HepG2 (cell line): ENCODE measurements around the gene SELENOV. TPM values are rescaled to one million over a fixed set of nuclear protein-coding genes. Genes with fewer than 3 reads are reported as not detected.
A peak's percentile ranks its signal among the peaks of the same experiment; 100 is the strongest.

ENCODE experiments used
- ATAC-seq: fragments of 200-7000 bp; cut with Tn5 transposase; 3 replicates; pipeline ENCODE4 v1.9.1; 2020; ENCODE audit warnings: mild to moderate bottlenecking, moderate library complexity
- BruUV-seq: library from RNA; stranded (reverse); fragments of 400-500 nt; replicated peaks from 2 replicates; lab custom pipeline; 2021; lab: Mats Ljungman, UMichigan
- CTCF ChIA-PET: fragments of 300-600 bp; formaldehyde crosslinking; extraction: SDS; loops from one replicate; lab custom pipeline; 2021; ENCODE audit warnings: low total read pairs, inconsistent platforms, low intra/inter-chr PET ratio; lab: Yijun Ruan, JAX
- POLR2A ChIA-PET: fragments of 350-600 bp; sonication (Branson Sonifier 250); formaldehyde crosslinking; loops from one replicate; lab custom pipeline; 2020; ENCODE audit warnings: antibody characterized with exemption, inconsistent platforms; lab: Yijun Ruan, JAX
- DNase-seq: peaks from one replicate; pipeline ENCODE4 v3.0.0-alpha.2; 2015; ENCODE audit warnings: low spot score
- FAIRE-seq: peaks from 3 replicates; lab custom pipeline; 2011; peaks lifted over from hg19 to GRCh38; lab: Jason Lieb, UNC
- H2AFZ ChIP-seq: one replicate; pipeline ENCODE4 v1.6.1; 2011; ENCODE audit warnings: low read length, inconsistent platforms
- H3K27ac ChIP-seq: fragments of 300-600 bp; 3 replicates; pipeline ENCODE4 v1.8.0; 2011; ENCODE audit warnings: mixed run types, mild to moderate bottlenecking, mixed read lengths, low read length, inconsistent platforms; ENCODE audit not compliant: insufficient read depth; ENCODE audit errors: extremely low read length
- H3K27me3 ChIP-seq, 2 experiments: fragments of 200-600 bp in 1 of 2; 2 replicates in 1 of 2; 3 replicates in 1 of 2; pipeline versions ENCODE4 v1.6.0 to v1.8.0; 2011; ENCODE audit warnings: low read length in 2 of 2, mild to moderate bottlenecking in 2 of 2, moderate library complexity in 2 of 2, inconsistent platforms in 1 of 2; ENCODE audit not compliant: insufficient read depth in 2 of 2, control insufficient read depth in 1 of 2
- H3K36me3 ChIP-seq, 2 experiments: fragments of 200-600 bp in 1 of 2; replicated peaks in 1 of 2; 2 replicates in 1 of 2; 3 replicates in 1 of 2; pipeline versions ENCODE4 v1.5.1 to v1.8.0; 2011; ENCODE audit warnings: low read length in 2 of 2, inconsistent platforms in 1 of 2; ENCODE audit not compliant: insufficient read depth in 2 of 2, control insufficient read depth in 1 of 2
- H3K4me1 ChIP-seq: 2 replicates; pipeline ENCODE4 v1.5.1; 2012; ENCODE audit warnings: low read length, inconsistent platforms; ENCODE audit not compliant: insufficient read depth
- H3K4me2 ChIP-seq: 2 replicates; pipeline ENCODE4 v1.6.0; 2011; ENCODE audit warnings: low read depth, low read length, inconsistent platforms
- H3K4me3 ChIP-seq, 3 experiments: fragments of 200-600 bp in 1 of 3; sonication (generic), shearing (Covaris generic) in 1 of 3; replicated peaks in 1 of 3; 2 replicates each; pipeline ENCODE4 v1.5.1; 2011 to 2016; ENCODE audit warnings: low read length in 3 of 3, inconsistent platforms in 2 of 3, low read depth in 2 of 3, mild to moderate bottlenecking in 2 of 3, control low read depth in 1 of 3, mixed read lengths in 1 of 3; ENCODE audit not compliant: insufficient read depth in 1 of 3
- H3K79me2 ChIP-seq: one replicate; pipeline ENCODE4 v1.6.1; 2011; ENCODE audit warnings: low read length, inconsistent platforms; ENCODE audit not compliant: insufficient read depth
- H3K9ac ChIP-seq: 2 replicates; pipeline ENCODE4 v1.6.0; 2011; ENCODE audit warnings: mild to moderate bottlenecking, low read depth, low read length, inconsistent platforms; ENCODE audit not compliant: insufficient read depth
- H3K9me3 ChIP-seq: 2 replicates; pipeline ENCODE4 v1.5.1; 2012; ENCODE audit warnings: mild to moderate bottlenecking, low read length
- H4K20me1 ChIP-seq: 2 replicates; pipeline ENCODE4 v1.6.0; 2011; ENCODE audit warnings: inconsistent platforms, mild to moderate bottlenecking, low read length, moderate library complexity; ENCODE audit not compliant: insufficient read depth
- CBX1 ChIP-seq: IDR thresholded peaks from one replicate; pipeline ENCODE4 v1.6.1; 2016; ENCODE audit warnings: antibody characterized with exemption, low read depth
- GATAD1 ChIP-seq: IDR thresholded peaks from 2 replicates; pipeline ENCODE4 v1.6.1; 2016; ENCODE audit warnings: missing genetic modification reagents, missing compliant biosample characterization
- ISL2 ChIP-seq: sonication (generic); formaldehyde crosslinking; IDR thresholded peaks from 2 replicates; pipeline ENCODE4 v1.5.0; 2020; ENCODE audit warnings: missing genetic modification reagents
- KDM3A ChIP-seq: IDR thresholded peaks from 2 replicates; pipeline ENCODE4 v1.6.1; 2018; ENCODE audit warnings: low read depth, missing compliant biosample characterization
- NFRKB ChIP-seq: fragments of 450-650 bp; IDR thresholded peaks from 2 replicates; pipeline ENCODE4 v1.6.1; 2017
- RFX1 ChIP-seq: fragments of 450-650 bp; IDR thresholded peaks from 2 replicates; pipeline ENCODE4 v1.6.1; 2017
- ZNF331 ChIP-seq: sonication (generic); formaldehyde crosslinking; IDR thresholded peaks from 2 replicates; pipeline ENCODE4 v1.4.0; 2020; ENCODE audit warnings: missing genetic modification reagents
- ZNF607 ChIP-seq: sonication (generic); formaldehyde crosslinking; IDR thresholded peaks from 2 replicates; pipeline ENCODE4 v1.5.1; 2020; ENCODE audit warnings: missing genetic modification reagents, mild to moderate bottlenecking, borderline replicate concordance
- ZNF615 ChIP-seq: sonication (generic); formaldehyde crosslinking; IDR thresholded peaks from 2 replicates; pipeline ENCODE4 v1.5.0; 2020; ENCODE audit warnings: mild to moderate bottlenecking, missing genetic modification reagents, borderline replicate concordance
- ZNF709 ChIP-seq: sonication (generic); formaldehyde crosslinking; IDR thresholded peaks from 2 replicates; pipeline ENCODE4 v1.5.0; 2020; ENCODE audit warnings: mild to moderate bottlenecking, missing genetic modification reagents
- ZNF747 ChIP-seq: sonication (generic); formaldehyde crosslinking; IDR thresholded peaks from 2 replicates; pipeline ENCODE4 v1.8.1; 2023; ENCODE audit warnings: missing genetic modification reagents, mild to moderate bottlenecking, borderline replicate concordance
- ZNF790 ChIP-seq: sonication (generic); formaldehyde crosslinking; IDR thresholded peaks from 2 replicates; pipeline ENCODE4 v1.8.0; 2022; ENCODE audit warnings: missing genetic modification reagents, mild to moderate bottlenecking, borderline replicate concordance
- whole genome bisulfite sequencing: methylation state at CpG from one replicate; pipeline ENCODE4 v1.1.6; 2017; ENCODE audit warnings: low lambda C conversion rate; 5-methylcytosine and 5-hydroxymethylcytosine counted together
- in situ Hi-C: cut with HindIII; loops from 2 replicates; pipeline ENCODE4 v1.10.0; 2017; ENCODE audit warnings: low pct_unique_long_range_greater_than_20kb; ENCODE audit not compliant: extremely low pct_ligation_motif_present
- intact Hi-C: fragments of 100-400 bp; cut with micrococcal nuclease; formaldehyde crosslinking; loops from one replicate; pipeline ENCODE4 v1.10.0; 2022; ENCODE audit not compliant: unreplicated experiment
- polyA plus RNA-seq, 8 experiments: library from polyadenylated mRNA; depleted of rRNA in 3 of 8; stranded (reverse) in 7 of 8; unstranded in 1 of 8; fragments of >200 nt; fragmentation: Illumina TruSeq in 4 of 8; extraction: Trizol in 4 of 8; gene quantifications; 2 replicates each; pipeline versions ENCODE4 v1.2.1 to v1.2.3, GENCODE V29; 2011 to 2016; ENCODE audit warnings: low read depth in 4 of 8, missing spikeins in 1 of 8, mixed read lengths in 1 of 8; ENCODE audit not compliant: insufficient read depth in 1 of 8
- total RNA-seq, 5 experiments: library from RNA; depleted of rRNA; stranded (reverse); fragments of >200 nt; fragmentation: Illumina TruSeq; extraction: Trizol; gene quantifications; 2 replicates each; pipeline ENCODE4 v1.2.3, GENCODE V29; 2016; ENCODE audit warnings: low read depth in 1 of 5
- TF ChIP-seq, protein P1 (sequence below), 2 experiments: IDR thresholded peaks; 2 replicates each; pipeline ENCODE4 v1.6.1; 2011 to 2012; ENCODE audit warnings: low read length in 2 of 2, borderline replicate concordance in 1 of 2, low read depth in 1 of 2, mild to moderate bottlenecking in 1 of 2, moderate library complexity in 1 of 2
- TF ChIP-seq, protein P2 (sequence below): fragments of 450-650 bp; IDR thresholded peaks from 2 replicates; pipeline ENCODE4 v1.6.1; 2017; ENCODE audit warnings: mild to moderate bottlenecking

Gene SELENOV
- total and polyA plus RNA-seq, 2 of the 13 experiments (the other 11 are each of a cell fraction or from before 2014, with no cell fraction given): not detected

DNA sequence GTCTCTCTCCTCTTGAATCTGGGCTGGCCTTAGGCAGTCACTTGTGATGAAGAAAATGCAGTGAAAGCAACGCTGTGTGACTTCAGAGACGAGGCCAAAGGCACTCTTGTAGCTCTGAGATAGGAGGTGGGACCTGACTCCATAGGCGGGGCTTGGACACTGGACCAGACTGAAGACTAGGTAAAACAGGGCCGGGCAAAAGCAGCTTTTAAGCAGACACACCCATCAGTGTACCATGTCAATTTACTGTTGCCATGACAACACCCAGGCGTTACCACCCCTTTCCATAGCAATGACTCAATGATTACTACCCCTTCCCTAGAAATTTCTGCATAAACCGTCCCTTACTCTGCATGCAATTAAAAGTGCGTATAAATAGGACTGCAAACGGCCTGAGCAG, 31.7 kb downstream of the SELENOV start:
- no peak for DNase-seq
- H3K9me3 ChIP-seq: no peaks in the 10 kb centered on the region
- H3K36me3 ChIP-seq: no peaks in the 10 kb centered on the region
- H4K20me1 ChIP-seq: no peaks in the 10 kb centered on the region
- H2AFZ ChIP-seq: no peak overlapping the region
- in situ Hi-C loops (no loop called here), intact Hi-C loops (no loop called here)
- H3K9ac ChIP-seq: no peak overlapping the region
- H3K4me3 ChIP-seq: no peak overlapping the region
- WGBS: 6% methylated on average over 8 of the region's 8 CpGs
- CTCF ChIA-PET: no interaction called here
- FAIRE-seq: no peak
- no peak overlapping the region for H3K27ac ChIP-seq
- no peaks in the 10 kb centered on the region for H3K79me2 ChIP-seq
- no peak overlapping the region for H3K4me2 ChIP-seq
- no TSS peak for BruUV-seq
- POLR2A ChIA-PET: no interaction called here
- no peak for ATAC-seq
- TF ChIP-seq RFX1 (peak; percentile 56; the same call in 1 of the 2 replicates), ZNF607 (no peak), ZNF790 (CRISPR knock-in tag) (no peak)
- H3K4me1 ChIP-seq: peaks cover 7% of the 10 kb centered on the region; the same call in 1 of the 2 replicates
- H3K27me3 ChIP-seq: peaks cover 1 to 12% of the 10 kb centered on the region in 2 experiments; a peak in 3 of 5 replicates

DNA sequence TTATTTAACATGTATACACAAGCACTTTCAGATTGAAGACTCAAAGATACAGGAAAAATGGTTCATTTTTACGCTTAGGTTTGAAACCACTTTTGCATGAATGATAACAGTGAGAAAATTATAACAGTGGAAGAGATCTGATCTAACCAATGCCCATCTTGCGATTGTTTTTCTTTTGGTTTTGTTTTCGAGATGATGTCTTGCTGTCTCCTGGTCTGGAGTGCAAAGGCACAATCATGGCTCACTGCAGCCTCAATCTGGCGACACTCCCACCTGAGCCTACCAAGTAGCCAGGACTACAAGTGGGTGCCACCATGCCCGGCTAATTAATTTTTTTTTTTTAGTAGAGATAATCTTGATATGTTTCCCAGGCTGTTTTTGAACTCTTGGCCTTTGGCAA, 35.3 kb downstream of the SELENOV start:
- in situ Hi-C loops (loop anchor here (5.0 kb wide), 1 partner anchor 122 kb away; no protein-coding TSS in a partner anchor), intact Hi-C loops (no loop called here)
- no peak overlapping the region for H2AFZ ChIP-seq
- no peak overlapping the region for H3K4me3 ChIP-seq
- no peak overlapping the region for H3K4me2 ChIP-seq
- no peaks in the 10 kb centered on the region for H3K9me3 ChIP-seq
- no peaks in the 10 kb centered on the region for H3K4me1 ChIP-seq
- peaks cover 1 to 10% of the 10 kb centered on the region in 2 experiments; a peak in 3 of 5 replicates for H3K27me3 ChIP-seq
- H3K27ac ChIP-seq: no peak overlapping the region
- H4K20me1 ChIP-seq: no peaks in the 10 kb centered on the region
- H3K79me2 ChIP-seq: no peaks in the 10 kb centered on the region
- H3K36me3 ChIP-seq: no peaks in the 10 kb centered on the region
- ATAC-seq (no peak), FAIRE-seq (no peak), DNase-seq (no peak)
- H3K9ac ChIP-seq: no peak overlapping the region
- POLR2A ChIA-PET: no interaction called here
- CTCF ChIA-PET: interaction anchor here (3.5 kb wide), 1 partner anchor 122 kb away, joined by 49 read pairs; no protein-coding TSS in a partner anchor
- WGBS: 18% methylated on average over 5 of the region's 5 CpGs
- BruUV-seq: no TSS peak
- TF ChIP-seq ZNF709 (CRISPR knock-in tag) (no peak), ISL2 (CRISPR knock-in tag) (no peak), CBX1 (no peak), KDM3A (CRISPR knock-in tag) (no peak), NFRKB (no peak), GATAD1 (CRISPR knock-in tag) (no peak), ZNF615 (CRISPR knock-in tag) (no peak), ZNF331 (CRISPR knock-in tag) (no peak), ZNF747 (CRISPR knock-in tag) (no peak)
- TF ChIP-seq, protein P1, sequence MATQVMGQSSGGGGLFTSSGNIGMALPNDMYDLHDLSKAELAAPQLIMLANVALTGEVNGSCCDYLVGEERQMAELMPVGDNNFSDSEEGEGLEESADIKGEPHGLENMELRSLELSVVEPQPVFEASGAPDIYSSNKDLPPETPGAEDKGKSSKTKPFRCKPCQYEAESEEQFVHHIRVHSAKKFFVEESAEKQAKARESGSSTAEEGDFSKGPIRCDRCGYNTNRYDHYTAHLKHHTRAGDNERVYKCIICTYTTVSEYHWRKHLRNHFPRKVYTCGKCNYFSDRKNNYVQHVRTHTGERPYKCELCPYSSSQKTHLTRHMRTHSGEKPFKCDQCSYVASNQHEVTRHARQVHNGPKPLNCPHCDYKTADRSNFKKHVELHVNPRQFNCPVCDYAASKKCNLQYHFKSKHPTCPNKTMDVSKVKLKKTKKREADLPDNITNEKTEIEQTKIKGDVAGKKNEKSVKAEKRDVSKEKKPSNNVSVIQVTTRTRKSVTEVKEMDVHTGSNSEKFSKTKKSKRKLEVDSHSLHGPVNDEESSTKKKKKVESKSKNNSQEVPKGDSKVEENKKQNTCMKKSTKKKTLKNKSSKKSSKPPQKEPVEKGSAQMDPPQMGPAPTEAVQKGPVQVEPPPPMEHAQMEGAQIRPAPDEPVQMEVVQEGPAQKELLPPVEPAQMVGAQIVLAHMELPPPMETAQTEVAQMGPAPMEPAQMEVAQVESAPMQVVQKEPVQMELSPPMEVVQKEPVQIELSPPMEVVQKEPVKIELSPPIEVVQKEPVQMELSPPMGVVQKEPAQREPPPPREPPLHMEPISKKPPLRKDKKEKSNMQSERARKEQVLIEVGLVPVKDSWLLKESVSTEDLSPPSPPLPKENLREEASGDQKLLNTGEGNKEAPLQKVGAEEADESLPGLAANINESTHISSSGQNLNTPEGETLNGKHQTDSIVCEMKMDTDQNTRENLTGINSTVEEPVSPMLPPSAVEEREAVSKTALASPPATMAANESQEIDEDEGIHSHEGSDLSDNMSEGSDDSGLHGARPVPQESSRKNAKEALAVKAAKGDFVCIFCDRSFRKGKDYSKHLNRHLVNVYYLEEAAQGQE (IDR thresholded peaks at IDR 0.05; ENCODE audit: borderline replicate concordance in 1 of 2, low read depth in 1 of 2, low read length in 2 of 2): no peak
- TF ChIP-seq, protein P2, sequence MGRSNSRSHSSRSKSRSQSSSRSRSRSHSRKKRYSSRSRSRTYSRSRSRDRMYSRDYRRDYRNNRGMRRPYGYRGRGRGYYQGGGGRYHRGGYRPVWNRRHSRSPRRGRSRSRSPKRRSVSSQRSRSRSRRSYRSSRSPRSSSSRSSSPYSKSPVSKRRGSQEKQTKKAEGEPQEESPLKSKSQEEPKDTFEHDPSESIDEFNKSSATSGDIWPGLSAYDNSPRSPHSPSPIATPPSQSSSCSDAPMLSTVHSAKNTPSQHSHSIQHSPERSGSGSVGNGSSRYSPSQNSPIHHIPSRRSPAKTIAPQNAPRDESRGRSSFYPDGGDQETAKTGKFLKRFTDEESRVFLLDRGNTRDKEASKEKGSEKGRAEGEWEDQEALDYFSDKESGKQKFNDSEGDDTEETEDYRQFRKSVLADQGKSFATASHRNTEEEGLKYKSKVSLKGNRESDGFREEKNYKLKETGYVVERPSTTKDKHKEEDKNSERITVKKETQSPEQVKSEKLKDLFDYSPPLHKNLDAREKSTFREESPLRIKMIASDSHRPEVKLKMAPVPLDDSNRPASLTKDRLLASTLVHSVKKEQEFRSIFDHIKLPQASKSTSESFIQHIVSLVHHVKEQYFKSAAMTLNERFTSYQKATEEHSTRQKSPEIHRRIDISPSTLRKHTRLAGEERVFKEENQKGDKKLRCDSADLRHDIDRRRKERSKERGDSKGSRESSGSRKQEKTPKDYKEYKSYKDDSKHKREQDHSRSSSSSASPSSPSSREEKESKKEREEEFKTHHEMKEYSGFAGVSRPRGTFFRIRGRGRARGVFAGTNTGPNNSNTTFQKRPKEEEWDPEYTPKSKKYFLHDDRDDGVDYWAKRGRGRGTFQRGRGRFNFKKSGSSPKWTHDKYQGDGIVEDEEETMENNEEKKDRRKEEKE: no peak
